Stimulated activated naive CD8-positive, alpha-beta T cell treated with anti-CD3 and anti-CD28 coated beads, Interleukin-15, Interleukin-2, amounts not matched to agents 100 U/mL and 50 U/mL, for 24 hours (primary cell): ENCODE results near the gene UBE2S.
"Not testable (repeated sequence)": the region's sequence is repeated elsewhere in the genome, so short reads cannot be mapped to it uniquely, and the experiment has no call there.

ENCODE experiments used
- ATAC-seq: fragments of 150-1000 bp; cut with Tn5 transposase; one replicate; pipeline ENCODE4 v1.10.0; 2021
- DNase-seq: peaks from one replicate; pipeline ENCODE4 v3.0.0; 2021

Gene UBE2S

DNA sequence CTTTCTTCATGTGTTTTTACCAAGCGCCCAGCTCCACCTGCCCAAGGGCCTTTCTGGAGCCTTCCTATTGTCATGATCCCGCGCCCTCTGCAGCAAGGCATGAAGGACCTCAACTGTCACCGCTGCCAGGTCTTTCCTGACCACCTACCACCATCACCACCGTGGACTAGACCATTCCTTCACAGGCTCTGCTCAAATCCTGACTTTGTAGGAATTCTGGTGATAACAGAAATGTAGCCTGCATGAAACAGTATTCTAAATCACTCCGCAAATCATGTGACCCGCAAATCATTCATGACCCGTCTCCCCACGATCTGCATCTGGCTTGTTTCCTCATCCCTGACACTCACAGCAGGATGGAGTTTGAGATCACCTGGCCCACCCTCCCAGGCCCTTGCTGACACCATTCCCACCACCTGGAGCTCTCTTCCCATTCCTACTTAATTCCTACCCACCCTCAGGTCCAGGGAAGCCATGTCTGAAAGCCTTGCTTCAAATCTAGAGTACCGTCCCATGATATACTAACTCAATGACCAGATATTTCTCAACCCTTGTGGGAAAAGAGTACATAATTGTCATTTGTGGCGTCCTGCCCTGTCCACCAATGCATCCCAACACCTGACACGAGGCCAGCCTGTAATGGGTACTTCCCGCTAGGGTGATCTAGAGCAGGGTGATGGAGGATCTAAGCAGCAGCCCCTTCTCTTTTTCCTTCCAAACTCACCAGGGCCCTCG is 1.3 kb downstream of the UBE2S start:
- no peak for DNase-seq
- ATAC-seq, result no peak

DNA sequence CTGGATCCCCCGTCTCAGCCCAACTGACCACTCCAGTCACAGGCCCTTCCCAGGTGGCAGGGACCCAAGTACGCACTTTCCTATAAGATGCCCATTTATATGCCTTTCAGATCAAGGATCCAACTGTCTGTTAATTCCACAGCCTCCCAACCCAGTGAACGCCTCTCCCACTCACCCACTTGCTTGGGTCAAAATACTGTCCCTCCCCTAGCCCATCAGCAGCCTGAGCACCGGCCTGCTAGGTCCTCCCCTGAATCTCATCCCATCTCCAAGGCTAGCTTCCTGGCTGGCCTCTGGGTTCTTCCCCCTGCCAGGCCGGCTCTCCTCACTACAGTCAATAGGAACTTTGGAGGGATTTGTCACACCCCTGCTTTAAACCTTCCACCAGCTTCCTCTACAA is 1.9 kb downstream of the UBE2S start:
- ATAC-seq (no peak), DNase-seq (no peak)

DNA sequence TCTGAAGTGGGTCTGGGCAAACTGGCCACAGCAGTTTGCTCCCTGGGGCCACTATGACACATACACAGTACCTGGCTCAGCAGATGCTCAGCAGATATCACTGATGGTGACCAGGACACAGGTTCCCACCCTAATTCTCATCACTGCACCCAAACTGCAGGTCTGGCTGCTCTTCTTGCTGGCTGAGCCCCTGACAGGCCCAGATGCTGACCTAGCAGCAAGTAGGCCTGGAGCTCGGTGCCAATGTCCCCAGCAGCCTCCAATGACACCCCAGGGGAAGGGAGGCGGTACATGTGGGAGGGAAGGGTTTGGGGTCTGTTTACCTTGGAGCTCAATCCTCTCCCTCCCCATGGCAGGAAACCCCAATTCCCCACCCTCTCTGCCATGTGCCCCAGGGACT is 5.1 kb downstream of the UBE2S start:
- DNase-seq (no peak), ATAC-seq (no peak)

DNA sequence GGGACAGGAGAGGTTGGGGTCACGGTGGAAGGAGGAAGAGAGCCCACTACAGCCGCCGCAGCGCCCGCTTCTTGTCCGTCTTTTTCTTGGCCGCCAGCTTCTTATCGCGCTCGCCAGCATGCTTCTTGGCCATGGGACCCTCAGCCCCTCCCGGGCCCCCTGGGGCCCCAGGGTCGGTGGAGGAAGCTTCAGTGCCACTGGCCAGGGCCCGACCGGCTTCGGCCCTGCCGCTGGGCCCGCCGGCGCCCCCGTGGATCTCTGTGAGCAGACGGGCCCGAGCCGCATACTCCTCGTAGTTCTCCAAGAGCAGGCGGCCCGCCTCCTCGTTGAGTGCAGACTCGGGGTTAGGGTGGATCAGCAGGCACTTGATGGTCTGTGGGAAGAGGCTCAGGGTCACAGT is 6.2 kb downstream of the UBE2S start:
- DNase-seq, ATAC-seq: not testable (repeated sequence)

DNA sequence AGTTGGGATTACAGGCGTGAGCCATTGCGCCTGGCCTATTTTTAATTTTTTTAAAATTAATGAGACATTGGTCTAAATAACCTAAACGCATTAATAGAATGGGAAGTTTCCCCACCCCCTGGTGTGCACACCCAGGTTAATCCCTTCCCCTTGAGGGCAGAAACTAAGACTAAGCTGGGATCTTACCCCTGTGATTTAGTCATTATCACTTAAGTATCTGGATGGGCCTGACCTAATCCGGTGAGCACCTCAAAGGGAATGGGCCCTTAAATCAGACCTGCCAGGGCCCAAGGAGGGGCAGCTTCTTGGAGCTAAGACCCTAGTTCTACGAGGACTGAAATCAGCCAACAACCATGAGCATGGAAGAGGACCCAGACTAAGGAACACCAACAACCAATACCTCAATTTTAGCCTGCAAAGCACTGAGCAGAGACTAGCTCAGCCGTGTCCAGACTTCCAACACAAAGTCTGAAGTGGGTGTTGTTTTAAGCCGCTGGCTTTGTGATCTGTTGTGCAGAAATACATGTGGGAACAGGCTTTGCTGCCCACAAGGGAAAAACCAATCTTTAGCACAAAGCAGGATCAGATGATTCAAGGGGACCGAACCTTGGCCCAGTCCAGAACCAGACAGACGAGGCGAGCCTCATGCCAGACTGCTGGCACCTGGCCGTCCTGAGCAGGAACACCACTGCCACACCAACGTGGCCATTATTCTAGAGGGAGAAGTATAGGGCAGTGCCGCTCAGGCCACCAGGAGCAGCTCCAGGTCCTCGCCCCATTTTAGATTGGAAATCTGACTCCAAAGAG is 7.1 kb downstream of the UBE2S start:
- DNase-seq, result no peak
- no peak for ATAC-seq

DNA sequence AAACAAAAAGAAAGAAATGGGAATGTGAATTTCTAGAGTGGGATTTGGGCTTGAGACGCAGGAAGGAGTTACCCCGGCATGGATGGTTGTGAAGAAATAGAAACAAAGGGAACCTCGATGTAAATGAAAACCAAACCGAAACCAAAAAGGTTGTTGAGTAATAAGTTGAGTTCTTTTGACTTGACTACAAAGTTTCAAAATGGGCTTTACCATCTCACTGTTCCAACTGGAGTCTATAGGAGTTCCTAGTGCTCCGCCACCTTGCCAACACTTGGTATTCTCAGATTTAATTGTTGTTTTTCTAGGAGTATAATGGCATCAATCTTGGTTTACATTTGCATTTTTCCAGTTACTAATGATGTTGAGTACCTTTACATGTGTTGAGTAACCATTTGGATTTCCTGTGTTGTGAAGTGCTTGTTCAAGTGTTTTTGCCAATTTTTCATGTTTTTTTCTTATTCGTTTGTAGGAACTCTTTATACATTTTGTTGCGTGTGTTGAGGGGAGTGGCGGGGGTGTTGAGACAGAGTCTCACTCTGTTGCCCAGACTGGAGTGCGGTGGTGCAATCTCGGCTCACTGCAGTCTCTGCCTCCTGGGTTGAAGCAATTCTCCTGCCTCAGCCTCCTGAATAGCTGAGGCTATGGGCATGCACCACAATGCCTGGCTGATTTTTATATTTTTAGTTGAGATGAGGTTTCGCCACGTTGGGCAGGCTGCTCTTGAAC is 9.2 kb downstream of the UBE2S start:
- DNase-seq (no peak), ATAC-seq (peak; percentile 41)

DNA sequence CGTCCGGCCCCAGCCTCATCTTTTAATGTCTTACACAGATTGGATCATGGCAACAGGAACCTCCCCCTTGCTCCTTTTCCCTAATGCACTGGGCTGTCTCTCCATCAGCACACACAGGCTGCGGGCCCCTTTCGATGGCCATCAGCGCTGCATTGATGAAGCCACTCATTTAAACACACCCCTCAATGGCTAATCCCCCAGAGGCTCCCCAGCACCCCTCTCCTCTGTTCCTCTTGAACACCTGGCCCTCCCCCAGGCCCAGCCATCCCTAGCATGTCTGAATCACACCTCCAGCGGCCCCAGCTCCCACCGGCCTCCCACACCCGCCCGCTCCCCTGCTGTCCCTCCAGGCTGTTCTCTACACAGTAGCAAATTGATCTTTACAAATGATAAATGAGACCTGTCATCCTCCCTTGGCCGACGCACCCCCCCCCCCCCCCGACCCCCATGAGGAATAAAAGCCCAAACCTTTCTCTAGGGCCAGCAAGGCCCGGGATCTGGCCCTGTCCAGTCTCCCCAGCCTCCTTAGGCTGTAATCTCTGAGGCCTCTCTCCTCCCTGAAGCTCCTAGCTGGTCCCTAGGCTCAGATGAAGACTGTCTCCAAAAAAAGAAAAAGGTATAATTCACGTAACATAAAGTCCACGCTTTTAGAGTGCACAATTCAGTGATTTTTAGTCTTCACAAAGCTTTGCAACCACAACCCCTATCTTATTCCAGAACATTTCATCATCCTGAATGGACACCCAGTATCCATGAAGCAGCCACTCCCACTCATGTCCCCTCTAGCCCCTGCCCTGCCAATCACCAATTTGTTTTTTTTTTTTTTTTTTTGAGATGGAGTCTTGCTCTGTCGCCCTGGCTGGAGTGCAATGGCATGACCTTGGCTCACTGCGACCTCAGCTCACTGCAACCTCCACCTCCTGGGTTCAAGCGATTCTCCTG is 14.5 kb downstream of the UBE2S start:
- ATAC-seq (no peak), DNase-seq (no peak)

DNA sequence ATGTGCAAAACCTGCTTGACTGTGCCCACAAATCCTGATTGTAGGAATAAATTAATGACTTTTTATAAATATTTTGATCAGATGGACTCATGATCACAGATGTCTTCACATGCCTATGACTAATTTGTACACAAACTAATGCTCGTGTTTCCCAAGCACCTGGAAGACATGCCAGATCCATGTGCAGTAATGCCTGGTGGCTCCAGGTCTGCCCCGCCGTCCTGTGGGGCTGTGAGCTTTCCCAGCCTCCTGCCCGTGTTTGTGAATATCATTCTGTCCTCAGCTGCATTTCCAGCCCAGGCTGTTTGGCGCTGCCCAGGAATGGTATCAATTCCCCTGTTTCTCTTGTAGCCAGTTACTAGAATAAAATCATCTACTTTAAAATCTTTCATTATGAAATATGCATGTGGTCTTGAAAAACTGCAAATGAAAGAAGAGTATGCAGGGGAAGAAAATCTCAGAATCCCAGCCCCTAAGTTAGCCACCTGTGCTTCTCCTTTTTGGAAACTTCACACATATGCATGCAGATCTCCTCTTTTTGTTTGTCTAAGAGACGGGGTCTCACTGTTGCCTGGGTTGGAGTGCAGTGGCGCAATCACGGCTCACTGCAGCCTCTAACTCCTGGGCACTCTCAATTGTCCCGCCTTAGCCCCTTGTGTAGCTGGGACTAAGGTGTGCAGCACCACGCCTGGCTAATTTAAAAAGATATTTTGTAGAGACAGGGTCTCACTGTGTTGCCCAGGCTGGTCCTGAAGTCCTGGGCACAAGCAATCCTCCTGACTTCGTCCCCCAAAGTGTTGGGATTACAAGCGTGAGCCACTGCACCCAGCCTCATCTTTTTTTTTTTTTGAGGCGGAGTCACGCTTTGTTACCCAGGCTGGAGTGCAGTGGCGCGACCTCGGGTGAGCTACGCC is 15.6 kb downstream of the UBE2S start:
- no peak for ATAC-seq
- DNase-seq, result no peak

DNA sequence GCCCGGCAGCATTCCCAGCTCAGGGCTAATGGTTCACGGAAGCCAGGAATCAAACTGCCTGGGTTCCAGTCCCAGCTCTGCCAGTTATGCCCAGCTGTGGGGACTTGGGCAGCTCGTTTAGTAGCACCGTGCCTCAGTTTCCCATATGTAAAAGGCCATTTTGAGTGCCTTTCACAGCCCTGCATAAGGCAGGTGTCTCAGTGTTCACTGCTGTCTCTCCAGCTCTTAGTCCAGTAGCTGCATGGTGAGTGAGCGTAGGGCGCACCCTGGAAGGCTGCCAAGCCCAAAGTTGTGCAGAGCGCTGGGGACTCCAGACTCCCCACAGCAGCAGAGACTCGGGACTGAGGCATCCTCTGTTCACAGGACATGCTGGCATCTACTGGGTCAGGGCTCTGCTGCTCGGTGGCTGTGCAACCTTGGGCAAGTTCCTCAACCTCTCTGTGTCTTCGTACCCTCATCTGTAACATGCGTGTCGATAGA is 16.4 kb downstream of the UBE2S start:
- DNase-seq, result no peak
- ATAC-seq, result peak; percentile 32

DNA sequence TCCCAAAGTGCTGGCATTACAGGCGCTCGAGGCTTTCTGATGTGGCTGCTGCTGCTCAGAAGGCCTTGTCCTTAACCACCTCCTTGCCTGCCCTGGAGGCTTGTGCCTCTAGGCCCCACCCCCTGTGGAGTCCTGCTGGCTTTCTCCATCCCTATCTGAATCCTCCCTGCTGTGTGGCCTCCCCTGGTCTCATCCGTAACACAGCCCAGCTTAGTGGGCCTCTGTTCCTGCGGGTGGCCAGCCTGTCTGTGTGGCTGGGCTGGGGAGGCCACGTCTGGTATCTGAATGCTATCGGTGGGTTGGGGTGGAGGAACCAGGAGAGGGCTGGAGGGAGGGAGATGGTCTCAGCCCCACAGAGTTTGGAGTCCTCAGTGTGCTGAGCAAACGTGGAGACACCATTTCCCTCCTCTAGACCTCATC is 17.1 kb downstream of the UBE2S start:
- DNase-seq (no peak), ATAC-seq (no peak)

DNA sequence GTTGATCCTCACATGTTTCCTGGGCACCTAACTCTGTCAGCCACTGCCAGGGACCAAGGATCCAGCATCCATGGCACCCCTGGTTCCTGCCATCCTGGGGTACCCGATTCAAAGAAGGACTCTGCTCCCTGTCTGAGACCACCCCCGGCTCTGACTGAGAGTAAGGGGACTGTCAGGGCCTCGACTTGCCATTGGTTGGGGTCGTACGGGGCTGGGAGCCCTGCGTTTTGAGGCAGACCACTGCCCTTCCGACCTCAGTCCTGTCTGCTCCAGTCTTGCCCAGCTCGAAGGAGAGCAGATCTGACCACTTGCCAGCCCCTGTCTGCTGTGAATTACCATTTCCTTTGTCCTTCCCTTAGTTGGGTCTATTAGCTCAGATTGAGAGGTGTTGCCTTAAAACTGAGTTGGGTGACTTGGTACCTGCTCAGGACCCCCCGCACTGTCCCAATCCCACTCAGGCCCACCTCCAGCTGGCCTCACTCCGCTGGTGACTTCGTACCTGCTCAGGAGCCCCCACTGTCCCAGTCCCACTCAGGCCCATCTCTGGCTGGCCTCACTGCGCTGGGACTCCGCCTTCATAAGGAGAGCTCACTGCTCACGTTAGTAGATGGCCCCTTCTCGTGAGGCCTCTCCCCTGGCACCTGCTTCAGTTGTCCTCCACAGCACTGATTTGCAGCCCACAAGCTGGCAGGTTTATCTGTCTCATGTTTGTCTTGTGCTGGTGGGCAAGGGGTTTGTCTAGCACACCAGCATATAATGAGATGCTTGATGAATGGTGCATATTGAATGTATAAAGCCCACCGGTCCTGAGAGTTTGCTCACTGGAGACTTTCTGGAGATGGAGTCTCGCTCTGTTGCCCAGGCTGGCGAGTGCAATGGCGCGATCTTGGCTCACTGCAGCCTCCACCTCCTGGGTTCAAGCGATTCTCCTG is 17.9 kb downstream of the UBE2S start:
- ATAC-seq, result no peak
- no peak for DNase-seq

DNA sequence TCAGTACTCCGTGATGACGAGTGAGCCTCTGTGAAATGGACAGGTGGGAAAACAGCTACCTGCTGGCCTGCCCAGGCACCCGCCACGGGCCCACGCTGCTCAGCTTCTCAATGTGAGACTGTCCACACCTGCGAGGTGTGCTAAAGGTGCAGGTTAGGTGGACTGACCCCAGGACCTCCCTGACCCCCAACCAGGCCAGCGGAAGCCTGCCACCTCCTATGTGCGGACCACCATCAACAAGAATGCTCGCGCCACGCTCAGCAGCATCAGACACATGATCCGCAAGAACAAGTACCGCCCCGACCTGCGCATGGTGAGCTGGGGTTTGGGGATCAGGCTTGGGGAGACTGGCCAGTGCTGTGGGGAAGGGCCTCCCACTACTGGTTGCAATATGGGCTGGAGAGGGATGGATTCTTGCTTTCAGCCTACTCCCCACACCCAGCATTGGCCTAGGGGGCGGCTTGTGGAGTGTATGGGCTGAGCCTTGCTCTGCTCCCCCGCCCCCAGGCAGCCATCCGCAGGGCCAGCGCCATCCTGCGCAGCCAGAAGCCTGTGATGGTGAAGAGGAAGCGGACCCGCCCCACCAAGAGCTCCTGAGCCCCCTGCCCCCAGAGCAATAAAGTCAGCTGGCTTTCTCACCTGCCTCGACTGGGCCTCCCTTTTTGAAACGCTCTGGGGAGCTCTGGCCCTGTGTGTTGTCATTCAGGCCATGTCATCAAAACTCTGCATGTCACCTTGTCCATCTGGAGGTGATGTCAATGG is 19.7 kb downstream of the UBE2S start:
- ATAC-seq (no peak), DNase-seq (no peak)

DNA sequence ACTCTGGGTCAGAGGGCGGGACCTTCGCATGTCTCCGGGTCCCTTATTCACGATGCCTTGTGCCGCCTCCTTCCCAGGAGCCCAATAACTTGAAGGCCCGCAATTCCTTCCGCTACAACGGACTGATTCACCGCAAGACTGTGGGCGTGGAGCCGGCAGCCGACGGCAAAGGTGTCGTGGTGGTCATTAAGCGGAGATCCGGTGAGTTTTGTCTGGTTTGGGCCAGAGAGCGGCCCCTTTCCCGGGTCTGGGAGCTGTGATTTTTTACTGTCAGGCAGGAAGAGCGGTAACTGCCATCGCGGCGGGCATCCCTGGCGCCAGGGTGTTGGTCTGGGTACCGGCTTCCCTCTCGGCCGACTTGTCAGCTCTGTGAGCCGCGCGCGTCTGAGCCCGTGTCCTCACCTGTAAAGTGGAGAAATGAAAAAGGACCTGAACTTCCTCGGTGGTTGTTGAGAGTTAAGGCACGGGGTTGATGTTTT is 21.1 kb downstream of the UBE2S start:
- ATAC-seq (no peak), DNase-seq (no peak)

DNA sequence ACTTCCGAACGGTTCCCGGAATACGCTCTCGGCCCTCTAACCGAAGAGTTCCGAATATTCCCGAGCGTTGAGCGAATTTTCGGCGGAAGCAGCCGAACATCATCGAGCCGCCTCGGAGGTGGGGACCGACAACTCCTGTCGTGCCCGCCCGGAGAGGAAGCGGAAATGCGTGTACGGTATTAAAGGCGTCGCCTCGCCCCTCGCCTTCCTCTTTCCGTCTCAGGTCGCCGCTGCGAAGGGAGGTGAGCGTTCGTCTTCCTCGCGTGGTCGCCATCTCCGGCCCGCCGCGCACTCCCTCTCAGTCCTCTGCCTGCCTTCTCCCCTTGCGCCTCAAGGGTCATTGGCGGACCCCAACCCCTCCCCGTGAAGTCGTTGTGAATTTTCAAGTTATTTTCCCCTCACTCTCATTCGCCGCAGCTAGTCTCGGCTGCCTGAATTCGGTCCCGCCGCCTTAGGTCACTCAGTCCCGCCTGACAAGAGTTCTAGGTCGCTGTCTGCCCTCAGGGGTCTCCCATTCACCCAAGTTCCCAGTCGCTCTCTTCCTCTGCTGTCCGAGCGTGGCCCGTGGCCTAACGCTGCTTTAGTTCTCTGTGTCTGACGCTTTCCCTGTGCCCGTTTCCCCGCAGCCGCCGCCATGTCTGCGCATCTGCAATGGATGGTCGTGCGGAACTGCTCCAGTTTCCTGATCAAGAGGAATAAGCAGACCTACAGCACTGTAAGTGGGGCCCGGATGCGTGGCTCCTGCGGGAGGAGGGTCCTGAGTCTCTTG is 21.7 kb downstream of the UBE2S start, which contains the start of gene RPL28:
RPL28 (plus strand) TSS at position 209 of the 769 bp plus-strand sequence; CDS start at position 635, 426 bp downstream.
- peak; percentile 63 for ATAC-seq
- DNase-seq, result peak; percentile 98

DNA sequence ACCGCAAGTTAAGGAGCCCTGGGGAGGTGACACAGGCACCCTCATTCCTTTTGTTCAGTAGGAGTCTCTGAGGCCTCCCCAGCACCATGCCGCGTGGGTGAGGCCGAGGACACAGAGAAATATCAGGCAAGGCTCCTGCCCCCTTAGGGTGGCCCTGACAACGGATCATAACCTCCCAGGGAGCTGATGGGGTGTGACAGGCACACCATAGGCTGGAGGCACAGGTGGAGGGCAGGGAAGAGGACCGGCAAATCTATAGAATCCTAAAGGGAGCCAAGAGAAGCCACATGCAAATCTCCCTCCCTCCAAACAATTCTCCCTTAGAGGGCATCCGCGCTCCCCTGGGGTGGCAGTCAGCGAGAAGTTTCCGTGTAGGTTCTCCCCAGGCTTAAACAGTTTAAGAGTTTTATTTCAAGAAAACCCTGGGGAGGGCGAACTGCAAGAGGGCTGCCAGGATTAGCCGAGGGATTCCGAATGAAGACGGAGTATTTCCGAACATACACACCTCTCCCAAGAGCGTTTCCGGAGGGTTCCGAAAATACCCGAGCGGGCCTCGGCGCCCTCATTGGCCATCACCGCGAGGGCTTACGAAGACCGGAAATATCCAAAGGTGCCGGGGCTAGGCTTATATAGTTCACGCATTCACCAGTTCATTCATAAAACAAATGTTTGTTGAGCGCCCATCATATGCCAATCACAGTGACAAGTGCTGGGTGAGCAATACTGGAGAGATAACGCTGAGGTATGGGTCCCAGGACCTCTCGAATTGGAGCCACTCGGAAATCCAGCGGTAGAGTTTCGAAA is 22.5 kb downstream of the UBE2S start:
- peak; percentile 81 for ATAC-seq

DNA sequence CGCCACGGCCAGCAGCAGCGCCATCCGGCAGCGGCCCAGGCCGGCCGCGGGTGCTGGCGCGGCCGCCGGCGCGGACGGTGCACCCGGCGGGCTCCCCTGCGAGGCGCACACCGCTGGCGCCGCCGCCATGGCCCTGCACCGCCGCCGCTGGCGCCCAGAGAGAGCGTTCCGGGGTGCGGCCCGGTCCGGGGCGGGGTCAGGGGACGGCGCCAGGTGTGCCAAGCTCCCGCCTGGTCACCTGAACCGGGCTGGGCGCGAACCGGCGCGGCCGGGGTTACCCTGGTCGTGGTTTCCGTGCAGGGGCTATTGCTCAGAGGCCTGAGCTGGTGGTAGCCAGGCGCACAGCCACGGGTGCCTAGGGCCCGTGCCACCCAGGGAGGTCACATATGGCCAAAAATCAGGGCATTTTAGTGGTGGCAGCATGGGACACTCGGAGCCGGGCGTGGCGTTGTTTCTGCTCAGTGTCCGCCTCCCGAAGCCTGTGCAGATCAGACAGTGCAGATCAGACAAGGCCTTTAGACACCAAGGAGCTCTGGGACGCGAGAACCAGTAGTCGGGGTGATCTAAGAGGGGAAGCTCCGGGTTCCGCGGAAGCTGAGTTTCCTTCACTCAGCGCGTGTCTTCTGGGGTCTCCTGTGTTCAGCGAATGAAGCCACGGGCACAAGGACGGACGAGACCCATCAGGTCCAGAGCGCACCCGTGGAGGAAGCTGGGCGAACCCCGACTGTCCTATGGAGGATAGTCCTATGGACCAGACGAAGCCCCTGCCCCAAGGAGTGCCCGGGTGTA is 23.3 kb downstream of the UBE2S start, which contains the start of gene TMEM238:
TMEM238 (minus strand) TSS at position 162 of the 789 bp plus-strand sequence; CDS start at position 129, 33 bp downstream.
- peak; percentile 64 for DNase-seq
- ATAC-seq, result peak; percentile 4

More for the DNA sequence above, 22.5 kb downstream of the UBE2S start:
- peak; percentile 96 for DNase-seq
